22Rv1 (cell line): ENCODE results near the gene TNIP1.

ENCODE experiments used
- H3K27ac ChIP-seq: fragments of 450-650 bp; 2 replicates; pipeline ENCODE4 v1.5.1; 2017
- CTCF ChIP-seq: fragments of 450-650 bp; IDR thresholded peaks from 2 replicates; pipeline ENCODE4 v1.5.1; 2017; ENCODE audit warnings: mild to moderate bottlenecking
- ZFX ChIP-seq: fragments of 450-650 bp; IDR thresholded peaks from 2 replicates; pipeline ENCODE4 v1.6.1; 2017; ENCODE audit warnings: antibody characterized with exemption, borderline replicate concordance

Gene TNIP1

GRCh38 chr5:151080613-151081430, at the start of gene TNIP1:
TSS of gene TNIP1 (minus strand) at chr5:151081034. CDS start at chr5:151065095, 15,939 bp downstream.
- TF ChIP-seq CTCF = no peak; the same call in 1 of the 2 replicates
- no peak for TF ChIP-seq ZFX

GRCh38 chr5:151130235-151130921, 49.5 kb upstream of the TNIP1 start:
- H3K27ac ChIP-seq = no peak overlapping the region
- no peak for TF ChIP-seq CTCF
- no peak for TF ChIP-seq ZFX

More at GRCh38 chr5:151080613-151081430, at the start of gene TNIP1:
- H3K27ac ChIP-seq = peak within 1 kb of the TSS; percentile 58

GRCh38 chr5:151128817-151129216, 48.0 kb upstream of the TNIP1 start:
- H3K27ac ChIP-seq = no peak overlapping the region
- TF ChIP-seq CTCF (no peak), ZFX (no peak)

GRCh38 chr5:151127926-151128325, 47.1 kb upstream of the TNIP1 start:
- no peak overlapping the region for H3K27ac ChIP-seq
- TF ChIP-seq ZFX = no peak
- TF ChIP-seq CTCF = no peak

- no peak overlapping the region for H3K27ac ChIP-seq
- TF ChIP-seq ZFX (no peak), CTCF (peak; percentile 84)
These were observed 45.4 kb upstream of the TNIP1 start for GRCh38 chr5:151126199-151126645.

GRCh38 chr5:151125421-151125820, 44.6 kb upstream of the TNIP1 start:
- TF ChIP-seq CTCF (no peak), ZFX (no peak)
- no peak overlapping the region for H3K27ac ChIP-seq
